LHCN-M2 (cell line): Measurements from ENCODE around the gene TCF19. TPM values are rescaled to one million over a fixed set of nuclear protein-coding genes. Genes with fewer than 3 reads are reported as not detected.

Source experiments
- DNase-seq: peaks from one replicate; pipeline ENCODE4 v3.0.0-alpha.2; 2012; ENCODE audit warnings: low read depth
- total RNA-seq: library from RNA; depleted of rRNA; stranded (reverse); fragments of >200 nt; gene quantifications from 2 replicates; pipeline ENCODE4 v1.2.3, GENCODE V29; 2014; rRNA removed

Gene TCF19
- total RNA-seq, 1 experiment from 2014 or later = 61.1 TPM

DNA sequence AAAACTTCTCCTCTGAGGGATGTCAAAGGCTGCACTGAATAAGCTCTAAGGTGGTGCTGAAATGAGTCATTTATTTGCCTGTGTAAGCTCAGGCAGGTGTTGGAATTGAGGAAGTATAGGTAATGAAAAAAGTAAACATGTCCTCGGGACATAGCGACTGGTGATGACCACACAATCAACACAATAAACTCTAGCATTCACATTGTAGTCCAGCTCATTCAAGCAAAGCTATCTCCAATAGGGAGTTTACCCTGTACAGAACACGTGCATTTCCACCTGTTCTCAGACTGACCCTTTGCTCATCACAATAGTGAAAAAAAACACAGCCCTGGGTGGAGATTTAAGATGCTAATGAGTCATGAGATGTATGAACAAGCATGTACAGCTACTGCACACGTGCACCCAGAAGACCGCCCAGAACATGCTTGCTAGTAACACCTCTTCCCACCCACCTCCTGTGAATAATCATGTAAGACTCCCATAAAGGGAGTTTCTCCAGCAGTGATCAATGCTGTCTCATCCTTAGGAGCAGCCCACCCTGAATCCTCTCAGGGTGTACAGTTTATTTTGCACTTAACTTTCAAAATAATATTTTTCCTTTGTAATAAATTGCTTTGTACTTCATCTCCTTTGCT is 45.1 kb downstream of the TCF19 start:
- peak; percentile 76 for DNase-seq

GRCh38 chr6:31204751-31205145 is 46.4 kb downstream of the TCF19 start:
- DNase-seq = no peak

DNA sequence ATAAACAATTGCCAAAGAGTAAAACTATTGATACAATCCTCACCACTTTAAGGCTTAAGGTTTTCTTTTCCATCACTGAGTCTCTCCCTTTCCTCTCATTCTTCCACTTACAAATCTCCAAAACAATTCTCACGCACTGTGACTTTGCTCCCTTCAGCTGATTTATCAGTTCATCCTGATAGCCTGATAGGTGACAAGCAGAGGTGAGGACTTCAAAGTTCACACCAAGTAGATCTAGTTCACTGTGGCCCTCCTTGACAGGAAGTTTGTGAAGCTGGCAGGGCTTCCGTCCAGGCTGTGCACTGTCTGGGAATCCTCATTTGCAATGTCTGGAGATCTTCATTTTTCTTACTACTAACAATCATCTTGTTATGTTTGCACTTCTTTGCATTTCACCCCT is 47.2 kb downstream of the TCF19 start:
- no peak for DNase-seq

- no peak for DNase-seq
These were observed 50.1 kb downstream of the TCF19 start for GRCh38 chr6:31208506-31208905.

DNA sequence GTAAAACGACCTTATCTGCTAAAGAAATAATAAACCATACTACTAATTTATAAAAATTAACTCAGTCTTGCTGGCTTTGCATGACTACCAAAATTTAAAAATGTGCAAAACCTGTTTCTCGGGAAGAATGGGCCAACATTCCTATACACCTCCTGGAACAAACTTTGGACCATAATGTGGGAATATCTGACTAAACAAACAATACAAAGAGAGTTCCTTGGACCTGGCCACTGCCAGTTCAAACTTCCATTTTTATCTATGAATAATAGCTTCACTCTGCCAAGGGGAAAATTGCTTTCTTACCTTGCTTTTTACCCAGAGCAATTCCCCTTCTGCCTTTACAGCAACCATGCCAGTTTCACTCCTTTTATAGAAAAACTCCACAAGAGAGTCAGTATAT is 50.7 kb downstream of the TCF19 start:
- no peak for DNase-seq

DNA sequence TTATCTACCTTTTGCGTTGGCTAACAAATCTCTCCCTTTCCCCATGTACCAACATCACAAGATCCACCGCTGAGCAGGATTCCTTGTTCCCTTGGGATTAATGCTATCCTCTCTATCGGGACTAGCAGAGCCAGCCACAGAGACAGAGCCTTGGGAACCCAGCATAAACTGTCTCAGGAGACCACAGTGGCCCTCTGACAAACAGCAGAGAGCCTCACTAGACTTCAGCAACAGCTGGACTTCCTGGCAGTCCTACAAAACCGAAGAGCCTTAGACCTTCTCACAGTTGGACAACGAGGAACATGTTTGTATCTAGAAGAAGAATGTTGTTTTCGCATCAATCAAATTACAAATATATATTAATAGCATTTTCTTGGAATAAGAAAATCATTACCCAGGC is 51.7 kb downstream of the TCF19 start:
- peak; percentile 13 for DNase-seq

DNA sequence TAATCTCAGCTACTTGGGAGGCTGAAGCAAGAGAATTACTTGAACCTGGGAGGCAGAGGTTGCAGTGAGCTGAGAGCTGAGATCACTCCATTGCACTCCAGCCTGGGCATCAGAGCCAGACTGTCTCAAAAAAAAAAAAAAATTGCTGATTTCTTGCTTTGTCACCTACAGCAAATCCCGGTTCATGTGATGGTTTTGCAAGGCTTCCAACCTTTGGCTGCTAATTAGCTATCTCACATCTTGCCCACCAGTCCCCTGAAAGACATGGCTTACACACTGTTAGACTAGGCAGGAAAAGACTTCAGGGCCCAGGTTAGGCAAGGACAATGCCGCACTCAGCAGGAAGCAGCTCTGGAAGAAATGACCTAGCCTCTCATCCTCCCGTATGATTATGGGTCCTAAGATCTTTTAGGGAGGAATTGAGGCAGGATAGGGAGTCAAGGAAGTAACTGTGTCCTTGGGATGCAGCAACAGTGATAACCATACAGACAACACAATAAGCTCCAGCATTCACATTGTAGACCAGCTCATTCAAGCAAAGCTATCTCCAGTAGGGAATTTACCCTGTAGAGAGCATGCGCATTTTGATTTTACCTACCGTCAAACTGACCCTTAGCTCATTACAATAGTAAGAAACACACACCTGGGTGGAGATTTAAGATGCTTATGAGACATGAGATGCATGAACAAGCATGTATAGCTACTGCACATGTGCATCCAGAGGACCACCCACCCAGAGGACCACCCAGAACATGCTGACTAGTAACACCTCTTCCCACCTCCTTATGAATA is 52.5 kb downstream of the TCF19 start:
- no peak for DNase-seq

Other genes with a start within 250 kb of the TCF19 start
- 21.9 and 26.5 TPM in 2 replicates for gene VARS2, start 244.4 kb upstream of the TCF19 start, total RNA-seq
- not detected in 2 replicates for gene SFTA2, start 226.4 kb upstream of the TCF19 start, total RNA-seq
- gene MUCL3, start 217.6 kb upstream of the TCF19 start, total RNA-seq = not detected in 2 replicates
- gene MUC21, start 174.9 kb upstream of the TCF19 start, total RNA-seq = not detected in 2 replicates
- gene MUC22, start 148.1 kb upstream of the TCF19 start, total RNA-seq = not detected in 2 replicates
- gene C6orf15, start 46.0 kb upstream of the TCF19 start, total RNA-seq = 0.40 and 0.71 TPM in 2 replicates
- 0.64 and 0.69 TPM in 2 replicates for gene PSORS1C1, start 43.8 kb upstream of the TCF19 start, total RNA-seq
- gene CDSN, start 38.1 kb upstream of the TCF19 start, total RNA-seq = not detected in 2 replicates
- not detected in 2 replicates for gene PSORS1C2, start 19.5 kb upstream of the TCF19 start, total RNA-seq
- gene CCHCR1, start 787 bp upstream of the TCF19 start, total RNA-seq = 43.2 and 46.7 TPM in 2 replicates
- 0.63 and 1.3 TPM in 2 replicates for gene POU5F1, start 12.1 kb downstream of the TCF19 start, total RNA-seq
- 269 and 279 TPM in 2 replicates for gene HLA-C, start 113.5 kb downstream of the TCF19 start, total RNA-seq
- 47.6 and 58.7 TPM in 2 replicates for gene HLA-B, start 198.6 kb downstream of the TCF19 start, total RNA-seq
- gene MICA, start 245.0 kb downstream of the TCF19 start, total RNA-seq = 23.5 and 27.8 TPM in 2 replicates